Measurements from ENCODE around the gene FAM20A.

GRCh38 chr17:68588362-68588761 is 12.8 kb downstream of the FAM20A start:
- TF ChIP-seq POLR2A (IDR thresholded peaks at IDR 0.05) (no peak), CTCF (IDR thresholded peaks at IDR 0.05) (no peak)
